HG03095 (cell line): Measurements from ENCODE around the gene OSBPL2.

Experiments
- ATAC-seq: cut with Tn5 transposase; IDR thresholded peaks from one replicate; pipeline ENCODE4 v1.9.1; 2021; ENCODE audit warnings: moderate library complexity; ENCODE audit not compliant: unreplicated experiment

The OSBPL2 gene

GRCh38 chr20:62237801-62238568 is at the start of gene OSBPL2:
OSBPL2 (plus strand) TSS chr20:62238521; CDS start chr20:62256185, 17,664 bp downstream.
- peak; percentile 98 for ATAC-seq

DNA sequence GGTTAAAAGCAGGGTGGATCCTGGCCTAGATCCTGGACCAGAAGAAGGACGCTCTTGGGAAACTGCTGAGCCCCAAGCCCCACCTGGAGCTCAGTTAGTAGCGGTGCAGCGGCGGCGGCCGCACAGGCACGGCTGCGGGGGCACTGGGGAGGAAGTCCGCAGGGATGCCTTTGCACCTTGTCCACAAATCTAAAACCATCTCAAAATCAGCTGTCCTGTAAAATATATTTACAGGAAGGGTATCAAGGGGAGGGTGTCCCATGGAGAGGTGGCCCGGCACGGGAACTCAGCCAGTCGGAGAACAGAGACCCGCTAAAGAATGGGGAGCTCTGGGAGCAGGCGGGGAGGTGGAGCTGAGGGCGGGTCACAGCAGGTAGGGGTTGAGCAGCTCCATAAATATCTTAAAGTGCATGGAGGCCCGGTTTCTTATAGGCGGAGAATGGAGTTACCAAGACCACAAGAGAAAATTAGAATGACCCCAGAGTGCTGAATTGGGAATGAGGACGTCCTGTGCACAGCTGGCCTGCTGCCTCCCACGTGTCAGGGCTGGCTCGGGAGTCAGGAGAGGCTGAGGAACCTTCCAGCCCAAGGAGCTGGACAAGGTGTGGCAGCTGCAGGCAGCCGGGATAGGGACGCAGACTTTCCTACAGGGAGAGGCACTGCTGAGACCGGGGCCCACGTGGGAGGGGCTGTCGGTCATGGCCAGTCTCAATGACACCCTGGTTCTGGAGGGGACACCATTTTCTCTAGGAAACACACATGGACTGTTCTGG is 47.5 kb upstream of the OSBPL2 start:
- ATAC-seq: no peak

DNA sequence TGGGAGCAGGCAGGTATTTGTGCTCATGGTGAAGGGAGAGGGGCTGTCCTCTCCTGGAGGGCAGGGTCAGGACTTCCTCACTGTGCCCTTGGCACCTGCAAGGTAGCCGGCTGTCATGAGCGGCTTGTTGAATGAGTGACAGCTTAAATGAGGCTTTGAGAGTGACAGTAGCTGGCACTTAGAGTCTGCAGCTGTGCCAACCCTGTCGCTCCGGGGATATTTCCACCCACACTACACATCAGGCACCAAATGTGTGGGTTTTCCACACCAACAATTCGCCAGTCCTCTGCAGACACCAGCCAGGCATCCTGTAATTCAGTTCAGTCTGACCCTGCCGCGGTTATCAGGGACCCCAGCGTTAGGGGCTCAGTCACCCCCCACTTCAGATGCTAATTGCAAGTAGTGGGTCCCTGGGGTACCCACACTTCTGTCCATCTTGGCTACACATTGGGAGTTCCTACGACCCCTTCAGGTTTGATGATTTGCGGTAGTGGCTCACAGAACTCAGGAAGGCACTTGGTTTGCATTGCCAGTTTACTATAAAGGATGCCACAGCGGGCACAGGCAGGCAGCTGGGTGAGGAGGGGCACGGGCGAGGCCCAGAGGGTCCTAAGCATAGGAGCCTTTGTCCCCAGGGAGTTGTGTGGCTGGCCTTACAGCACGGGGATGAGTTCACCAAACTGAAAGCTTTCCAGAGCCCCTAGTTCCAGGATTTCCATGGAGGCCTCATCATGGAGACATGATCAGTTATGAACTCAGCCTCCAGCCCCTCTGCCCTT is 46.4 kb upstream of the OSBPL2 start:
- no peak for ATAC-seq

GRCh38 chr20:62192635-62193034 is 45.7 kb upstream of the OSBPL2 start:
- ATAC-seq: no peak

DNA sequence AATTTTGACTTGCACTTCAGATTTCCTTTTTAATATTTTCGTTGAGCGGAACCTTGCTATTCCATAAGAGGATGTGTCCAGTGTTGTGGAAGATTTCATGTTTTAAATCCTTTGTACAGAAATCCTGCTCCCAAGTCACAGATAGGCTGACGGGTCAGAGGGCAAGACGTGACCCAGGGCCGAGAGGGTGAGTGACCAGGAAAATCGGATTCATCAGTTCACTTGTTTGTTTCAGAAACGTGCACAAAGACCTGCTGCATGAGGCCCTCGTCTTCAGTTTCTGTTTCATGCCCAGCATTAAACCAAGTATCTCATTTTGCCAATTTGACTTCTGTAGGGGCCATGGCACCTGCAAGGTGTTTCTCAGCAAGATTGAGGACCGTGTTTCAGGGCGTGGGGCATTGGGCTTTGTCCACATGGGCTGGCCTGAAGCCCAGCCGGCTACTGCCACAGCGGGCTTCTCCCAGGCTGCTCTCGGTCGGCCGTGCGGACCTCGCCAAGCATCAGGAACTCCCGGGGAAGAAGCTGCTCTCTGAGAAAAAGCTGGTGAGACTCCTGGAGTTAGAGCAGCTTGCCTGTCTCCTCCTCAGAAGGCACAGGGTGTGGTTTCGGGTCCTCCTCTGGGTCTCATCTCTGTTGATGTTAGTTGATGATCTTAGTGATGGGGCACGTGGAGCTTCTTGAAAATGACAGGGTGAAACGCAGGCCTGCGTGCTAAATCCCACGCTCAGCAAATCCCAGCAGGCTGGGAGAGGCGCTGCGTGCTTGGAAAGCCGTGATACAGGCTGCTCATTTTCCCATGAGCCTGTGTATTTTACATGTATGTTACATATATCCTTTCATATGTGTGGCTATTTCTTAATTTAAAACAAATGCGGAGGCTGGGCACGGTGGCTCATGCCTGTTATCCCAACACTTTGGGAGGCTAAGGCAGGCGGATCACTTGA is 45.0 kb upstream of the OSBPL2 start:
- no peak for ATAC-seq

DNA sequence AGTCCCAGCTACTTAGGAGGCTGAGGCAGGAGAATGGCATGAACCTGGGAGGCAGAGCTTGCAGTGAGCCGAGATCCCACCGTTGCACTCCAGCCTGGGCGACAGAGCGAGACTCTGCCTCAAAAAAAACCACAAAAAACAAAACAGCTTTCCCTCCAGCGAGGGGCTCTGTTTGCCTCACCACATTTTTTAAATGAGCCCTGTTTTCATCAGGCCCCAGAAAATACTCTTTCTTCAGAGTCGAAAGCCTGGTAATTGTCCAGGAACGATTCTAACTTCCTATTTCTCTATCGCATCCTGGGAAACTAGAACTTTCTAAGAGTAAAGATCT is 43.3 kb upstream of the OSBPL2 start:
- no peak for ATAC-seq

- ATAC-seq: no peak
Measured at GRCh38 chr20:62195736-62196135, 42.6 kb upstream of the OSBPL2 start.

GRCh38 chr20:62196286-62196685 is 42.0 kb upstream of the OSBPL2 start:
- ATAC-seq: no peak

DNA sequence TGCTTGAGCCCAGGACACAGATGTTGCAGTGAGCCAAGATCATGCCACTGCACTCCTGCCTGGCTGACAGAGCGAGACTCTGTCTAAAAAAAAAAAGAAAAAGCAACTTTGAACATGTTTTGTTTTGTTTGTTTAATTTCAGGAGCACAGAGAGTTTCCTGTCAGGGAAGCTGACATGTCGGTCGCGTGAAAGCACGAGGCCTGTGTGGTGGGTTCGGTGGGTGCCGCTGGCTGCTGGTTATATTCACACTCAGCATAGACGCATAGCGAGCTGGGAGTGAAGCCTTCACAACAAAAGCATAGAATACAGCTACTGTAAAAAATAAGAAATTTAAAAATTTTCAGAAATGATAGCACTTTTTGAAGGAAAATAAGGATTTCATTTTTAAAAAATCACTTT is 41.0 kb upstream of the OSBPL2 start:
- no peak for ATAC-seq

GRCh38 chr20:62197801-62198200 is 40.5 kb upstream of the OSBPL2 start:
- ATAC-seq: no peak

DNA sequence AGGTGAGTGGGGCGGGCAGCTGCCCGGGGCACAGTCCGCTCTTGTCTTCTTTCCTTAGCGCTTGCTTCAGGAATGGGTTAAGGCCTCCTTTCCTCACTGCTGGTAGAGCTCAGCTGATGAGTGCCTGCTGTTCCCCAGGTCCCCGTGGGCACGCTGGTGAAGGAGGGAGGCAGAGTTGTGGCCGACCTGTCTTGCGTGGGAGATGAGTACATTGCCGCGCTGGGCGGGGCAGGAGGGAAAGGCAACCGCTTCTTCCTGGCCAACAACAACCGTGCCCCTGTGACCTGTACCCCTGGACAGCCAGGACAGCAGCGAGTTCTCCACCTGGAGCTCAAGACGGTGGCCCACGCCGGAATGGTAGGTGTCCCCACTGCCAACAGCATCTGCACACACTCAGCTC is 39.8 kb upstream of the OSBPL2 start:
- ATAC-seq: no peak

DNA sequence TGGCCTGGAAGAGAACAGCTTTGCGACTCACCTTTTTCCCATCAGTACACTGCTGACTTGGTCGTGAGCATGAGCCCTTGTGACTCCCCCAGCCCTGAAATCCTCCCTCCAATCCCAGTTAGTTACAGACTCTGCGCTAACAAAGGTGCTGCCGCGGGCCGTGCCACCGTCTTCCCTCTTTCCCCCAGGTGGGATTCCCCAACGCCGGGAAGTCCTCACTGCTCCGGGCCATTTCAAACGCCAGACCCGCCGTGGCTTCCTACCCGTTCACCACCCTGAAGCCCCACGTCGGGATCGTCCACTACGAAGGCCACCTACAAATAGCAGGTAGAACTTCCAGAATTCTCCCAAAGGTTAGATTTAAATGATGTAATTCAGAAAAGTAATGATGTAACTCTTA is 39.4 kb upstream of the OSBPL2 start:
- ATAC-seq: no peak

- ATAC-seq: no peak
Measured at GRCh38 chr20:62200491-62201172, 37.7 kb upstream of the OSBPL2 start.

- peak; percentile 78 for ATAC-seq
Measured at GRCh38 chr20:62201173-62202082, 36.9 kb upstream of the OSBPL2 start.

- ATAC-seq: no peak
Measured at GRCh38 chr20:62202083-62202395, 36.3 kb upstream of the OSBPL2 start.

GRCh38 chr20:62202676-62203377 is 35.5 kb upstream of the OSBPL2 start:
- ATAC-seq: no peak

DNA sequence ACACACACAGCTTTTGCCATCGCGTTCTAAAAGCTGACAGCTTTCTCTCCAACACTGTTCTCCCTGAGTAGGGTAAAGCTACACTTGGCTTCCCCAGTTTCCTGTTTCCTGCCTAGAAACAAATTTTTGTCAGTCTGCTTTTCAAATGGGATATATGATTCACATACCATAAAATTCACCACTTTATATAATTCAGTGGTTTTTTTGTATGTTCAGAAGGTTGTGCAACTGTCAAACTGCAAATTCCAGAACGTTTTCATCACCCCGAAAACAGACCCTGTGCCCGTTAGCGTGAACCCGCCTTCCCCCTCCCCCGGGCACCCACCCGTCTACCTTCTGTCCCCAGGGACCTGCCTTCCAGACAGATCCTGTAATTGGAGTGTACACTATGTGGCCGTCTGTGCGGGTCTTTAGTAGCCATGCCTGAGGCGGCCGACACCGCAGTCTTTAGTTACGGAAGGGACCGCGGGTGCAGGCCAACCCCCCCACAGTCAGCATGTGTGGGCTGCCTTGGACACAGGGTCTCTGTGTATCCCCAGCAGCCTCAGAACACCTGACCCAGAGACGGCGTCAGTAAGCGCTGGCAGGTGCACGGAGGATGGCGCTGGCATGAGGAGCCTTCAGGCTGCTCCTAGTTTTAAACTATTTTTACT is 34.8 kb upstream of the OSBPL2 start:
- no peak for ATAC-seq
